Naive thymus-derived CD8-positive, alpha-beta T cell (primary cell): ENCODE data around the gene CH25H. TPM values are rescaled to one million over a fixed set of nuclear protein-coding genes. Genes with fewer than 3 reads are reported as not detected.
A peak's percentile ranks its signal among the peaks of the same experiment; 100 is the strongest.
"Not testable (repeated sequence)": the region's sequence is repeated elsewhere in the genome, so short reads cannot be mapped to it uniquely, and the experiment has no call there.

Source experiments
- ATAC-seq, 2 donors: fragments of 150-1000 bp; cut with Tn5 transposase in 1 of 2; sonication (Bioruptor Pico), chemical (Tn5 transposase) in 1 of 2; 1 replicate in 1 of 2; 2 replicates in 1 of 2; pipeline ENCODE4 v1.10.0; 2021; ENCODE audit warnings: mild to moderate bottlenecking in 2 of 2, moderate library complexity in 2 of 2
- POLR2A ChIA-PET: fragments of 350-600 bp; sonication (Branson Sonifier 250); formaldehyde crosslinking; loops from one replicate; lab custom pipeline; 2021; ENCODE audit warnings: antibody characterized with exemption; lab: Charles Lee
- DNase-seq, 10 donors: peaks; one replicate each; pipeline versions ENCODE4 v3.0.0 to v3.0.0-alpha.2; 2020 to 2022
- H3K27ac Mint-ChIP-seq, 10 donors: one replicate each; pipeline ENCODE4 v1.8.0; 2020 to 2022; ENCODE audit warnings: mild to moderate bottlenecking in 10 of 10, mixed read lengths in 10 of 10, moderate library complexity in 4 of 10, inconsistent platforms in 1 of 10
- H3K27me3 Mint-ChIP-seq, 5 donors: one replicate each; pipeline ENCODE4 v1.8.0; 2021 to 2022; ENCODE audit warnings: mixed read lengths in 5 of 5
- H3K36me3 Mint-ChIP-seq, 3 donors: one replicate each; pipeline ENCODE4 v1.8.0; 2020 to 2022; ENCODE audit warnings: mixed read lengths in 3 of 3, mild to moderate bottlenecking in 2 of 3, inconsistent platforms in 1 of 3
- H3K4me1 Mint-ChIP-seq, 4 donors: one replicate each; pipeline ENCODE4 v1.8.0; 2021 to 2022; ENCODE audit warnings: mixed read lengths in 4 of 4
- H3K4me3 Mint-ChIP-seq, 10 donors: one replicate each; pipeline ENCODE4 v1.8.0; 2020 to 2022; ENCODE audit warnings: mild to moderate bottlenecking in 10 of 10, mixed read lengths in 10 of 10, moderate library complexity in 6 of 10, inconsistent platforms in 1 of 10
- H3K9me3 Mint-ChIP-seq, 9 donors: one replicate each; pipeline ENCODE4 v1.8.0; 2020 to 2022; ENCODE audit warnings: mixed read lengths in 9 of 9, mild to moderate bottlenecking in 3 of 9, inconsistent platforms in 1 of 9, moderate library complexity in 1 of 9
- polyA plus RNA-seq, 3 donors: library from polyadenylated mRNA; unstranded; fragments of 300-500 nt; fragmentation: Illumina TruSeq; gene quantifications; one replicate each; pipeline ENCODE4 v1.2.3, GENCODE V29; 2021
- total RNA-seq, 8 experiments: library from RNA in 2 of 8; stranded (reverse) in 2 of 8; gene quantifications; one replicate each; pipeline ENCODE4 v1.2.3 and lab custom pipeline; 2021 to 2026

CH25H gene
- total and polyA plus RNA-seq, 5 experiments from 2014 or later = 0.28 to 0.82 TPM; not detected in 3

GRCh38 chr10:89183571-89183970 lies 23.5 kb downstream of the CH25H start:
- Mint-ChIP-seq H3K36me3 (no peaks in the 10 kb centered on the region), H3K27ac (no peak overlapping the region), H3K27me3 (peaks cover 0 to 7% (median 0%) of the 10 kb centered on the region in 5 donors), H3K9me3 (peaks cover 0 to 5% (median 0%) of the 10 kb centered on the region in 9 donors), H3K4me3 (no peak overlapping the region), H3K4me1 (peaks cover 0 to 6% (median 0%) of the 10 kb centered on the region in 4 donors)
- no peak for DNase-seq
- POLR2A ChIA-PET = no interaction called here
- no peak for ATAC-seq

DNA sequence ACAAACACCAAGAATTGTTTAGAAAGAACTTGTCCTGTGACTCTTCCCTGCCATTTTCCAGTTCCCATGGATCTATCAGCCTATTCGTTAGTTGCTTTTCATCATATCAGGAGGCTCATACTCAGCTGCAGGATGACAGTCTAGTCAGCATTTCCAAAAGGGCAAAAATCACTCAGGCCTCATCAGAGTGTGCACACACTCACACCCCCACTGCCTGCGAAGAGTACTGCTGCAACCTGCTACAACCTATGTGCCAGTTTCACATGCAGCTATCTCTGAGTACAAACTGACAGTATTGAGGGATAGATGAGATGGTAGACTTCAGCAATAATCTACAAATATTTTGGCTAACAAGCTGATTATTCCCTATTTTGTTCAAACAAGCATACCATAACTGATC lies 24.2 kb downstream of the CH25H start:
- H3K36me3 Mint-ChIP-seq = no peaks in the 10 kb centered on the region
- H3K9me3 Mint-ChIP-seq = peaks cover 0 to 5% (median 0%) of the 10 kb centered on the region in 9 donors
- no peak for ATAC-seq
- no peak overlapping the region for H3K27ac Mint-ChIP-seq
- peaks cover 0 to 6% (median 0%) of the 10 kb centered on the region in 4 donors for H3K4me1 Mint-ChIP-seq
- peaks cover 0 to 7% (median 0%) of the 10 kb centered on the region in 5 donors for H3K27me3 Mint-ChIP-seq
- POLR2A ChIA-PET = no interaction called here
- DNase-seq = no peak
- no peak overlapping the region for H3K4me3 Mint-ChIP-seq

DNA sequence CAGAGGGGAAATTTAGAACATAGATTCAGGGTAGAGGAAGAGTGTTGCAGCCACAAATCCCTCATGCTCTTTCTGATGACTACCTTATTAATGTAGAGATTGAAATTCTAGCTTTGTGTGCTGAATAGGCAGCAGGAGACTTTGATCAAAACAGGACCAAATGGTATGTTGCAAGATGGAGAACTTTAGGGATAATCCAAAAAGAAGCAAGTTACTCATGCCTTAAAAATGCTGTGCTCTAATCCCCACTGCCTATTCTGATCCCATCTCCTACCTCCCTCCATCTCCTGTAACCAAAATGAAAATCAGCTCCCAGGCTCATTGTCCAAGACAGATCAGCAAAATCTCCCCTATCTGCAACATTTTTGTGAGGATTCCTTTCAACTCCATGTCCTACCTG lies 31.3 kb downstream of the CH25H start:
- no peaks in the 10 kb centered on the region for H3K36me3 Mint-ChIP-seq
- no peak overlapping the region for H3K27ac Mint-ChIP-seq
- H3K9me3 Mint-ChIP-seq = peaks cover 0 to 5% (median 0%) of the 10 kb centered on the region in 9 donors
- no peaks in the 10 kb centered on the region for H3K4me1 Mint-ChIP-seq
- peaks cover 4 to 26% (median 9%) of the 10 kb centered on the region in 5 donors for H3K27me3 Mint-ChIP-seq
- H3K4me3 Mint-ChIP-seq = no peak overlapping the region
- no peak for DNase-seq
- POLR2A ChIA-PET = no interaction called here
- ATAC-seq = no peak

DNA sequence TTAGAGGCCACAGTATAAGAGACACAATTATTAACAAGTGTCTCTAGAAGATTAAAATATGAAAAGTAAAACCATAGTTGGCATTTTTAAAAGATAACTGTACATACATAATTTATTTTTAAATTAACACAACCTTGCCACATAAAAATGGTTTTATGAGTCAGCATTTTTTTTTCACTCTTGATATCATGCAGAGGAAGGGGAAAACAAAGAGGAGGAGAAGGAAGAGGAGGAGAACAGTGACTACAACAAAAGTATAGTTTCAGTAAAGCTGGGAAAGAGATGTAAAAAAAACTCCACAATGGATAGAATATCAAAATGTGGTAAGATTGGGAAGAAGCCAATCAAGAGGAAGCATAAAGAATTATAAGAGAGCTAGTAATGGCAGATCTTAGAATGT lies 34.0 kb downstream of the CH25H start:
- no peak for DNase-seq
- POLR2A ChIA-PET = no interaction called here
- Mint-ChIP-seq H3K36me3 (no peaks in the 10 kb centered on the region), H3K4me1 (no peaks in the 10 kb centered on the region), H3K4me3 (no peak overlapping the region), H3K27me3 (peaks cover 6 to 34% (median 11%) of the 10 kb centered on the region in 5 donors), H3K27ac (no peak overlapping the region), H3K9me3 (no peaks in the 10 kb centered on the region)
- no peak for ATAC-seq

DNA sequence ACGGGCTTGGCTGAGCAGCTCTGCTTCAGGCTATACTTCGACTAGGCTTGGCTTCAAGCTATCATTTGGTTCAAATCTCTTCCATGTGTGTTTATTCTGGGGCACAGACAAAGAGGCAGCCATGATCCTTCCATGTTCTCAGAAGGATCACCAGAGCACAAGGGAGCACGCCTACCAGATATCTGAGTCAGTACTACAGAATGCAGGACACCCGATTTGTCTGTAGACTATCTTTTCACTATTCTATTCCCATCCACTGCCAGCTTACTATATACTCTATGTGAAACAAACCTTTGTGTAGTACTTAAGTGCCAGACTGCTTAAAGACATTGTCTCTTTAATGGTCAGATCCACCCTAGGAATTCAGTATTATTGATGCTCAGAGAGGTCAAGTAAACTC lies 35.1 kb downstream of the CH25H start:
- Mint-ChIP-seq H3K27ac (no peak overlapping the region), H3K36me3 (no peaks in the 10 kb centered on the region), H3K4me1 (no peaks in the 10 kb centered on the region), H3K27me3 (peaks cover 6 to 34% (median 11%) of the 10 kb centered on the region in 5 donors), H3K4me3 (no peak overlapping the region), H3K9me3 (no peaks in the 10 kb centered on the region)
- no peak for ATAC-seq
- DNase-seq = no peak
- POLR2A ChIA-PET = interaction anchor here (0.7 kb wide), 1 partner anchor 98 kb away, joined by 3 read pairs; no protein-coding TSS in a partner anchor

GRCh38 chr10:89171263-89171872 lies 35.7 kb downstream of the CH25H start:
- Mint-ChIP-seq H3K36me3 (no peaks in the 10 kb centered on the region), H3K27me3 (peaks cover 8 to 34% (median 12%) of the 10 kb centered on the region in 5 donors), H3K4me1 (no peaks in the 10 kb centered on the region), H3K4me3 (no peak overlapping the region), H3K27ac (no peak overlapping the region), H3K9me3 (no peaks in the 10 kb centered on the region)
- DNase-seq (no peak), ATAC-seq (no peak)
- POLR2A ChIA-PET = no interaction called here

- H3K27ac Mint-ChIP-seq, H3K4me3 Mint-ChIP-seq: not testable (repeated sequence)
- H3K27me3 Mint-ChIP-seq = peaks cover 11 to 32% (median 18%) of the 10 kb centered on the region in 5 donors
Observed at GRCh38 chr10:89168354-89168900, 38.7 kb downstream of the CH25H start.

GRCh38 chr10:89167915-89168314 lies 39.2 kb downstream of the CH25H start:
- H3K27ac Mint-ChIP-seq = no peak overlapping the region

More at GRCh38 chr10:89168354-89168900, 38.7 kb downstream of the CH25H start:
- H3K9me3 Mint-ChIP-seq, ATAC-seq, POLR2A ChIA-PET, DNase-seq, H3K36me3 Mint-ChIP-seq: not testable (repeated sequence)
- H3K4me1 Mint-ChIP-seq = peaks cover 6 to 14% (median 12%) of the 10 kb centered on the region in 4 donors

DNA sequence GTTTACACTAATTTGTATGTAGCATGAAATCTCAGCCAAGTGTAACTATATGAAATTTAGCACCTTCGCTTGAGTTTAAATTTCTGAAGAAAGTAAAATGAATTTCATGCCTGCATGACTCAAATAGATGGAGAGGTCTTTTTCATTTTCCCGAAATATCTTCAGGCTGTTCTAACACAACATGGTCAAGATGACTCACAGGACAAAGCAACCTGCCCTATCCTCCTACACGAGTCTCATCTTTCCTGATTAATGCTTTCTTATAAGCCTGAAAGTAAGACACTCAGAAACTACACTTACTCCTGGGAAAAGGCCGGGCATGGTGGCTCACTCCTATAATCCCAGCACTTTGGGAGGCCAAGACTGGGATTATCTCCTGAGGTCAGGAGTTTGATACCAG lies 41.2 kb downstream of the CH25H start:
- Mint-ChIP-seq H3K9me3 (no peaks in the 10 kb centered on the region), H3K36me3 (no peaks in the 10 kb centered on the region), H3K4me1 (peaks cover 6 to 17% (median 16%) of the 10 kb centered on the region in 4 donors), H3K27me3 (peaks cover 6 to 11% (median 8%) of the 10 kb centered on the region in 5 donors), H3K4me3 (no peak overlapping the region), H3K27ac (no peak overlapping the region)
- no peak for DNase-seq
- POLR2A ChIA-PET = no interaction called here
- ATAC-seq = no peak

More at GRCh38 chr10:89167915-89168314, 39.2 kb downstream of the CH25H start:
- H3K4me3 Mint-ChIP-seq = no peak overlapping the region
- peaks cover 6 to 17% (median 16%) of the 10 kb centered on the region in 4 donors for H3K4me1 Mint-ChIP-seq
- no peaks in the 10 kb centered on the region for H3K9me3 Mint-ChIP-seq
- no peak for DNase-seq
- POLR2A ChIA-PET = no interaction called here
- ATAC-seq = no peak
- H3K27me3 Mint-ChIP-seq = peaks cover 10 to 27% (median 14%) of the 10 kb centered on the region in 5 donors
- no peaks in the 10 kb centered on the region for H3K36me3 Mint-ChIP-seq

DNA sequence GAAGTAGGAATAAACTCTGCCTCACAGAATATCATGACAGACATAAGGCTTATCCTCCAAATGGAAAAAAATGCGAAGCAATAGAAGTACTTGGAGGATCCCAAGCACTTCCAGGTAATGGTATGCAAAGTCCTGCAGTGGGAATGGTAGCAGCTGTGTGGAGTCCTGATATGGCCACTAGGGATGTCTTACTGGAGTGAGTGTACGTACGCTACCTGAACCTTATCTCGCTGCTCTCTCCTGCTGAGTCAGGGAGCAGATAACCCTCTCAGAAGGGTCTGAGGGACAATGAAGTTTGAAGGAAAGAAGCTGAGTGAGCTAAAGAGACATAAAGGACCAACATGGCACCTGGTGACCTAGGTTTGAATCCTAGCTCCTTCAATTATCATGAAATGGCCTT lies 42.2 kb downstream of the CH25H start:
- peaks cover 6 to 11% (median 8%) of the 10 kb centered on the region in 5 donors for H3K27me3 Mint-ChIP-seq
- H3K36me3 Mint-ChIP-seq = no peaks in the 10 kb centered on the region
- DNase-seq (no peak), ATAC-seq (no peak)
- no peak overlapping the region for H3K4me3 Mint-ChIP-seq
- peaks cover 6 to 17% (median 16%) of the 10 kb centered on the region in 4 donors for H3K4me1 Mint-ChIP-seq
- no peaks in the 10 kb centered on the region for H3K9me3 Mint-ChIP-seq
- POLR2A ChIA-PET = no interaction called here
- H3K27ac Mint-ChIP-seq = peak overlapping the region in 1 of 10 donors; percentile 1

GRCh38 chr10:89164080-89164479 lies 43.0 kb downstream of the CH25H start:
- Mint-ChIP-seq H3K9me3 (no peaks in the 10 kb centered on the region), H3K27me3 (peaks cover 6 to 11% (median 7%) of the 10 kb centered on the region in 5 donors), H3K36me3 (no peaks in the 10 kb centered on the region), H3K4me3 (peak overlapping the region; percentile 66 to 81 (median 74)), H3K4me1 (peaks cover 6 to 17% (median 16%) of the 10 kb centered on the region in 4 donors), H3K27ac (peak overlapping the region in 9 of 10 donors; percentile 1 to 88 (median 67))
- DNase-seq = peak in 1 of 10 donors; percentile 1
- POLR2A ChIA-PET = interaction anchor here (1.2 kb wide), 1 partner anchor 43 kb away, joined by 3 read pairs; the partner anchor contains the start of gene CH25H
- peak in 1 of 2 donors; percentile 43 for ATAC-seq

- no peaks in the 10 kb centered on the region for H3K36me3 Mint-ChIP-seq
Observed at GRCh38 chr10:89163265-89163995, 43.7 kb downstream of the CH25H start.

More at GRCh38 chr10:89163265-89163995, 43.7 kb downstream of the CH25H start:
- ATAC-seq = peak; percentile 87 to 89
- H3K27me3 Mint-ChIP-seq = peaks cover under 1 to 12% (median 6%) of the 10 kb centered on the region in 5 donors
- peak in 7 of 10 donors; percentile 13 to 65 (median 31) for DNase-seq
- peak overlapping the region in 9 of 10 donors; percentile 18 to 88 (median 67) for H3K27ac Mint-ChIP-seq
- peak overlapping the region; percentile 66 to 81 (median 74) for H3K4me3 Mint-ChIP-seq
- no peaks in the 10 kb centered on the region for H3K9me3 Mint-ChIP-seq
- H3K4me1 Mint-ChIP-seq = peaks cover 8 to 17% (median 16%) of the 10 kb centered on the region in 4 donors
- POLR2A ChIA-PET = interaction anchor here (1.2 kb wide), 1 partner anchor 44 kb away, joined by 3 read pairs; the partner anchor contains the start of gene CH25H
